Endothelial cell of umbilical vein (primary cell): ENCODE data around the gene AGAP9. TPM values are rescaled to one million over a fixed set of nuclear protein-coding genes. Genes with fewer than 3 reads are reported as not detected.
"Not testable (repeated sequence)": the region's sequence is repeated elsewhere in the genome, so short reads cannot be mapped to it uniquely, and the experiment has no call there.

ENCODE experiments used
- BruUV-seq: library from RNA; stranded (reverse); fragments of 400-500 nt; replicated peaks from 2 replicates; lab custom pipeline; 2021; lab: Mats Ljungman, UMichigan
- CTCF ChIA-PET: fragments of 300-600, 350-600 bp; sonication (Branson Sonifier 250); formaldehyde crosslinking; loops from one replicate; lab custom pipeline; 2021; ENCODE audit warnings: antibody characterized with exemption, inconsistent platforms; lab: Charles Lee
- POLR2A ChIA-PET: fragments of 300-600, 350-600 bp; sonication (Branson Sonifier 250); formaldehyde crosslinking; loops from one replicate; lab custom pipeline; 2021; ENCODE audit warnings: antibody characterized with exemption, inconsistent platforms; lab: Charles Lee
- DNase-seq: peaks from one replicate; pipeline ENCODE4 v3.0.0-alpha.2; 2011; ENCODE audit warnings: low read depth, low spot score
- FAIRE-seq: peaks from 2 replicates; lab custom pipeline; 2011; peaks lifted over from hg19 to GRCh38; lab: Jason Lieb, UNC
- H2AFZ ChIP-seq: 2 replicates; pipeline ENCODE4 v1.6.0; 2012; ENCODE audit warnings: low read depth, low read length, control low read depth, inconsistent platforms
- H3K27ac ChIP-seq: 2 replicates; pipeline ENCODE4 v1.5.1; 2011; ENCODE audit warnings: low read depth, mild to moderate bottlenecking, control low read depth, low read length, moderate library complexity; ENCODE audit not compliant: insufficient read depth
- H3K27me3 ChIP-seq, 2 experiments: 2 replicates each; pipeline versions ENCODE4 v1.6.0 to v1.6.1; 2011; ENCODE audit warnings: low read length in 2 of 2, mixed read lengths in 1 of 2; ENCODE audit not compliant: control insufficient read depth in 2 of 2, insufficient read depth in 2 of 2
- H3K36me3 ChIP-seq, 2 experiments: 2 replicates in 1 of 2; 3 replicates in 1 of 2; pipeline ENCODE4 v1.5.1; 2011; ENCODE audit warnings: low read length in 2 of 2, mild to moderate bottlenecking in 1 of 2, moderate library complexity in 1 of 2; ENCODE audit not compliant: control insufficient read depth in 2 of 2, insufficient read depth in 2 of 2; ENCODE audit errors: extremely low read depth in 1 of 2
- H3K4me1 ChIP-seq: 3 replicates; pipeline ENCODE4 v1.5.1; 2011; ENCODE audit warnings: mild to moderate bottlenecking, low read length; ENCODE audit not compliant: control insufficient read depth, insufficient read depth; ENCODE audit errors: extremely low read depth
- H3K4me2 ChIP-seq: 2 replicates; pipeline ENCODE4 v1.6.1; 2011; ENCODE audit warnings: low read length, control low read depth, mixed read lengths; ENCODE audit not compliant: insufficient read depth
- H3K4me3 ChIP-seq, 3 experiments: fragments of 200-600 bp in 1 of 3; sonication (generic), shearing (Covaris generic) in 1 of 3; replicated peaks in 1 of 3; 2 replicates each; pipeline ENCODE4 v1.5.1; 2011 to 2016; ENCODE audit warnings: control low read depth in 3 of 3, low read length in 3 of 3, mild to moderate bottlenecking in 2 of 3, inconsistent platforms in 1 of 3, low read depth in 1 of 3, moderate library complexity in 1 of 3; ENCODE audit not compliant: insufficient read depth in 1 of 3
- H3K79me2 ChIP-seq: 2 replicates; pipeline ENCODE4 v1.6.0; 2012; ENCODE audit warnings: low read length, inconsistent platforms; ENCODE audit not compliant: control insufficient read depth, insufficient read depth
- H3K9ac ChIP-seq: replicated peaks from 2 replicates; pipeline ENCODE3; 2011; ENCODE audit warnings: low read length, control low read depth; ENCODE audit not compliant: insufficient read depth; ENCODE audit errors: extremely low read depth
- H3K9me1 ChIP-seq: replicated peaks from 3 replicates; pipeline ENCODE4 v1.6.0; 2011; ENCODE audit warnings: mild to moderate bottlenecking, low read length; ENCODE audit not compliant: control insufficient read depth, insufficient read depth; ENCODE audit errors: extremely low read depth
- H3K9me3 ChIP-seq: replicated peaks from 2 replicates; pipeline ENCODE4 v1.5.1; 2012; ENCODE audit warnings: low read length, inconsistent platforms; ENCODE audit not compliant: control insufficient read depth, insufficient read depth
- H4K20me1 ChIP-seq: replicated peaks from 2 replicates; pipeline ENCODE3; 2011; ENCODE audit warnings: mild to moderate bottlenecking, low read length; ENCODE audit not compliant: control insufficient read depth, insufficient read depth; ENCODE audit errors: extremely low read depth
- dilution Hi-C: fragments of 300-500 bp; cut with MboI; formaldehyde crosslinking; loops from one replicate; pipeline ENCODE4 v1.15.0; 2019; ENCODE audit warnings: low sequenced_read_pairs; ENCODE audit not compliant: extremely low pct_ligation_motif_present
- intact Hi-C: fragments of 100-400 bp; cut with micrococcal nuclease; formaldehyde crosslinking; loops from one replicate; pipeline ENCODE4 v1.10.0; 2022
- polyA plus RNA-seq, 4 experiments: library from polyadenylated mRNA; depleted of rRNA in 3 of 4; stranded (reverse) in 3 of 4; unstranded in 1 of 4; fragments of >200 nt; gene quantifications; 2 replicates each; pipeline versions ENCODE4 v1.2.1 to v1.2.3, GENCODE V29; 2011 to 2012; ENCODE audit warnings: missing spikeins in 1 of 4
- total RNA-seq: library from RNA; stranded (reverse); gene quantifications from 2 replicates; pipeline ENCODE4 v1.2.3, GENCODE V29; 2021

Gene AGAP9
- total and polyA plus RNA-seq, 2 donors (not counting 3 experiments of a cell fraction or from before 2014, with no cell fraction given): 9.9 to 14.4 TPM

- intact Hi-C loops, DNase-seq, POLR2A ChIA-PET, H3K4me3 ChIP-seq, H3K9ac ChIP-seq, dilution Hi-C loops, H3K4me1 ChIP-seq, BruUV-seq, H3K27ac ChIP-seq, H3K79me2 ChIP-seq, H3K9me1 ChIP-seq, H3K36me3 ChIP-seq, CTCF ChIA-PET, H4K20me1 ChIP-seq, H3K4me2 ChIP-seq, H2AFZ ChIP-seq, FAIRE-seq, H3K9me3 ChIP-seq, H3K27me3 ChIP-seq: not testable (repeated sequence)
These were observed 51.4 kb downstream of the AGAP9 start for GRCh38 chr10:47472072-47472471.

GRCh38 chr10:47468731-47469528 lies 54.5 kb downstream of the AGAP9 start:
- FAIRE-seq, H3K9me1 ChIP-seq, H3K79me2 ChIP-seq, H3K27ac ChIP-seq, H3K4me3 ChIP-seq, dilution Hi-C loops, BruUV-seq, H3K4me2 ChIP-seq, POLR2A ChIA-PET, DNase-seq, CTCF ChIA-PET, H4K20me1 ChIP-seq, H3K4me1 ChIP-seq, H3K9me3 ChIP-seq, H3K36me3 ChIP-seq, intact Hi-C loops, H3K9ac ChIP-seq, H2AFZ ChIP-seq, H3K27me3 ChIP-seq: not testable (repeated sequence)

- FAIRE-seq, H3K9me3 ChIP-seq, H3K9me1 ChIP-seq, H3K9ac ChIP-seq, POLR2A ChIA-PET, BruUV-seq, H3K4me1 ChIP-seq, dilution Hi-C loops, intact Hi-C loops, DNase-seq, H3K27me3 ChIP-seq, H3K79me2 ChIP-seq, H3K36me3 ChIP-seq, CTCF ChIA-PET, H3K4me2 ChIP-seq, H3K27ac ChIP-seq, H4K20me1 ChIP-seq, H3K4me3 ChIP-seq, H2AFZ ChIP-seq: not testable (repeated sequence)
These were observed 55.5 kb downstream of the AGAP9 start for GRCh38 chr10:47467957-47468356.

- H3K27me3 ChIP-seq, H3K4me1 ChIP-seq, H2AFZ ChIP-seq, H3K9me3 ChIP-seq, FAIRE-seq, H3K4me3 ChIP-seq, DNase-seq, CTCF ChIA-PET, H4K20me1 ChIP-seq, dilution Hi-C loops, H3K9me1 ChIP-seq, H3K36me3 ChIP-seq, H3K4me2 ChIP-seq, intact Hi-C loops, H3K9ac ChIP-seq, H3K79me2 ChIP-seq, H3K27ac ChIP-seq, BruUV-seq, POLR2A ChIA-PET: not testable (repeated sequence)
These were observed 56.0 kb downstream of the AGAP9 start for GRCh38 chr10:47467458-47467857.
